ENCODE results near the gene CEP250.
"Not testable (repeated sequence)": the region's sequence is repeated elsewhere in the genome, so short reads cannot be mapped to it uniquely, and the experiment has no call there.

CEP250 gene

DNA sequence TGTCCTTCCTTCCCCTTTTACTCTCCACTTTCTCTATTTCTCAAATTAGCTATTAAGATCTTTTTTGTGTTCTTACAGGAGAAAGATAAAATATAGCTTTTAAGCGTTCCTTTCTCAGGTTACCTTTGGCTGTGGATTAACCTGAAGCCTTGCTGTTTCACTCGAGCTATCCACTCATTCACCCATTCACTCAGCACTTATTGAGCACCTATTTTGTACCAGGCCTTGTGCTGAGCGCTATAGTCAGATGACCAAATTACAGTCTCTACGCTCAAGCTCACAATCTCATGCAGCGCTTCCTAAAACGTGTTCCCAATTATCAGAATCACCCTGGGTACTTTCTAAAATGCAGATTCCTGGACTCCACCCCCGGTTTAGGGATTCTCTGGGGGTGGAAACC, 1.8 kb upstream of the CEP250 start:
- DNase-seq = no peak

GRCh38 chr20:35456700-35457099, 1.3 kb downstream of the CEP250 start:
- DNase-seq = not testable (repeated sequence)

GRCh38 chr20:35457539-35457938, 2.1 kb downstream of the CEP250 start:
- not testable (repeated sequence) for DNase-seq

GRCh38 chr20:35458388-35458787, 3.0 kb downstream of the CEP250 start:
- DNase-seq = no peak

GRCh38 chr20:35461620-35462019, 6.2 kb downstream of the CEP250 start:
- DNase-seq = no peak

GRCh38 chr20:35462351-35462750, 7.0 kb downstream of the CEP250 start:
- no peak for DNase-seq

DNA sequence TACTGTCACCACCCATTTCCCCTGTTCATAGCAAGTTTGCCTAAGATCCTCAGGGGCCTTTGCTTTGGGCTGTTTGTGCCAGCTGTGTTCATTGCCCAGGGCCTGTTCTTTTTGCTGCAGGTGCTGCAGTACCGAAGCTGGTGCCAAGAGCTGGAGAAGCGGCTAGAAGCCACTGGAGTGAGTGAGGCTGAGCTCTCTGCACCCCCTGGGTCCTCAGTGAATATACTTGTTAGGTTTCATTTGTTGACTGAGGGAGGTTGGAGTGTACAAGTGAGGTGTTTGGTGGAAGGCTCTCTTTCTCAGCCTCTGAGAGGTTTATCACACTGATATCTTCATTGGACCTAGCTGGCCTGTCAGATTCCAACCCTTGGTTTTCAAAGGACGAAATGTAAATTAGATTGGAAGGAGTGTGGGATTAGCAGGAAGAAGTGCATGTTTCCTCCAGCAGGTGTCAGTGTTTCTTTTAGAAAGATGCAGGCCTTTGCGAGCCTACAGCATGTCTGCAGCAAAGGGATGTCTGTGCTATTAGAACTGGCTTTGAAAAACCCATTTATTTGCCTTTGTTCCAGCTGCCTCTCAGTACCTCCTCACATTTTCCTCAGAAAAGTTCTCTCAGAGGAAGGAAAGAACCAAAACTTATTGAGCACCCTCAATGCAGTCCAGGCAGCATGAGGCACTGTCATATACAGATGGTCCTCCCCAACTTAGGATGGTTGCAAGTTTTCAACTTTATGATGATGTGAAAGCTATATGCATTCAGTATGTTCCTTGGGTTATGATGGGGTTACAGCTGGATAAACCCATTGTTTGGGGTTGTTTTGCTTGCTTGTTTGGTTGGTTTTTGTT, 8.3 kb downstream of the CEP250 start:
- no peak for DNase-seq

DNA sequence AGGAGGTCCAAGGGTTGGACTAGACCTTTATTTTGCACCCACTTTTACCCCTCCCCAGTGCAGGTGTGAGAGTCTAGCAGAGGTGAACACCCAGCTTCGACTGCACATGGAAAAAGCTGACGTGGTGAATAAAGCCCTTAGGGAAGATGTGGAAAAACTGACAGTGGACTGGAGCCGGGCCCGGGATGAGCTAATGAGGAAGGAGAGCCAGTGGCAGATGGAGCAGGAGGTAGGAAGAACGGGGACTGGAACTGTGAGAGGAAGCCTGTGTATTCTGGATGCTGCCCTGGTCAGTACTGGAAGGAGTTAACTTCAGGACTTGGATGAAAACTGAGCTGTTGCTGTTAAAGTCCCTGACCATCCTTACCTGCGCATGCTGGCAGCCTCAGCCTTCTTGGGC, 10.6 kb downstream of the CEP250 start:
- no peak for DNase-seq

- no peak for DNase-seq
Observed at GRCh38 chr20:35466856-35467255, 11.5 kb downstream of the CEP250 start.

GRCh38 chr20:35467339-35468224, 12.2 kb downstream of the CEP250 start:
- DNase-seq = no peak

DNA sequence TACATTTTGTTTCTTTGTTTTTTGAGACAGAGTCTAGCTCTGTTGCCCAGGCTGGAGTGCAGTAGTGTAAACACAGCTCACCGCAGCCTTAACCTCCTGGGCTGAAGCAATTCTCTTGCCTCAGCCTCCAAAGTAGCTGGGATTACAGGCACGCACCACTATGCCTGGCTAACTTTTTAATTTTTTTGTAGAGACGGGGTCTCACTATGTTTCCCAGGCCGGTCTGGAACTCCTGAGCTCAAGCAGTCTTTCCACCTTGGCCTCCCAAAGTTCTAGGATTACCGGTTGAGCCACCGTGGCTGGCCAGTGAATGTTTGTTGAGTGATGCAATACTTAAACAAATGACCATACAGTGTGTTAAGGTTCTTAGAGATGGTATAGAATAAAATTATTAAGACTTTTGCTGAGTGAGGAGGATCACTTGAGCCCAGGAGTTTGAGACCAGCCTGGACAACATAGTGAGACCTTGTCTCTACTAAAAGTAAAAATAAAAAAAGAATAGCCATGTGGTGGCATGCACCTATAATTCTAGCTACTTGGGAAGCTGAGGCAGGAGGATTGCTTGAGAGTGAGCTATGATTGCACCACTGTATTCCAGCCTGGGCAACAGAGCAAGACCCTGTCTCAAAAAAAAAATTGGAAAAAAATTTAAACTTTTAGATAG, 13.4 kb downstream of the CEP250 start:
- DNase-seq = no peak

DNA sequence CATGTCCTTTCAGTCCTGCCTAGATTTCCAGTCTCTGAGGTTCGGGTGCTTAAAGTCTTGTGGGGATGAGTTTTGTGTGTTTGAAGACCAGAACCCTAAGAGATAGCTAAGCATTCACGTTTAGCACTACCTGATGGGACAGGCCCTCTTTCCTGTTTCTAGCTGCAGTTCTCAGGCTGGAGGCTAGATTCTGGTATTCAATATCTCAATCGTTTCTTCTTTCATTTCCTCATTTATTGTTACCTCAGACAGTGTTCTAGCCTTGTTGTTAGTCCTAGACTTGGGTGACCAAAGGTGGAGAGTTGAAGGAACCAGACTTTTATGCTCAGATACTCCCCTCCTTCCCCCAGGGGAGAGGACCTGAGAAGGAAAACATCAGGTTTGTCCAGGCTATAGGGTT, 16.8 kb downstream of the CEP250 start:
- no peak for DNase-seq

DNA sequence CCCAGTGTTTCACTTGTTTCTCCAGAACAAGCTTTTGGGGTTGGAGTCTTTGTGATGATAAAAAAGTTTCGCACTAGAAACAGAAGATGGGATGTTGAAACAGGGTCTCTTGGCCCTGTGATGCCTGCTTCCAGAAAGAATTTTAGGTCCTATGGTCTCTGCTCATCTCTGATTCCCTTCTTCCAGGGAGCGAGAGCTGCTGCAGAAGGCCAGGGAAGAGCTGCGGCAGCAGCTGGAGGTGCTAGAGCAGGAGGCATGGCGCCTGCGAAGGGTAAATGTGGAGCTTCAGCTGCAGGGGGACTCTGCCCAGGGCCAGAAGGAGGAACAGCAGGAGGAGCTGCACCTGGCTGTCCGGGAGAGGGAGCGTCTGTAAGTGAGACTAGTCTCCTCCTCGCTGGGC, 18.3 kb downstream of the CEP250 start:
- DNase-seq = no peak

DNA sequence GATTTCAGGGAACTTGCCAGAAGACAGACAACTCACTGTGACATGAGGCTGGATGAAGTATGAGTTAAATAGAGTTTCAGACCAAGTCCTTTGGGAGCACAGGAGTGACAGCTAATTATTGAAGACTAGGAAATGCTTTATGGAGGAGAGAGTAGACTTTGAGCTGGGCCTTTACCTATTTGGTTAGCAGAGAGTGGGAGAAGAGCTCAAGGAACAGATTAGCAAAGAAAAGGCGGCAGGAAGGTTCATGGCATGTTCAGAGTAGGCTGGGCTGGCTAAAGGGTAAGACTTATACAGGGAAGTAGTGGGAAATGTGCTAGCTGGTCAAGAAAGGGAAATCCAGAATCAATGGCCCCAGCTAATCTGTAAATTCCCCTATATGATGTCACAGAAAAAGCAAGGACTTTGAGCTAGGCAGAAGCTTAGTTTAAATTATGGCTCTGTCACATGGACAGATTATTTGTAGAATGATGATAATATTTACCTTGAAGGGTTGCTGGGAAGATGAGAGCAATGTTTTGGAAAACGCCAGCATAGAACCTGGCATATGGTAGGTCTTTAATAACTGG, 19.0 kb downstream of the CEP250 start:
- no peak for DNase-seq

GRCh38 chr20:35476288-35476687, 20.9 kb downstream of the CEP250 start:
- DNase-seq = no peak

DNA sequence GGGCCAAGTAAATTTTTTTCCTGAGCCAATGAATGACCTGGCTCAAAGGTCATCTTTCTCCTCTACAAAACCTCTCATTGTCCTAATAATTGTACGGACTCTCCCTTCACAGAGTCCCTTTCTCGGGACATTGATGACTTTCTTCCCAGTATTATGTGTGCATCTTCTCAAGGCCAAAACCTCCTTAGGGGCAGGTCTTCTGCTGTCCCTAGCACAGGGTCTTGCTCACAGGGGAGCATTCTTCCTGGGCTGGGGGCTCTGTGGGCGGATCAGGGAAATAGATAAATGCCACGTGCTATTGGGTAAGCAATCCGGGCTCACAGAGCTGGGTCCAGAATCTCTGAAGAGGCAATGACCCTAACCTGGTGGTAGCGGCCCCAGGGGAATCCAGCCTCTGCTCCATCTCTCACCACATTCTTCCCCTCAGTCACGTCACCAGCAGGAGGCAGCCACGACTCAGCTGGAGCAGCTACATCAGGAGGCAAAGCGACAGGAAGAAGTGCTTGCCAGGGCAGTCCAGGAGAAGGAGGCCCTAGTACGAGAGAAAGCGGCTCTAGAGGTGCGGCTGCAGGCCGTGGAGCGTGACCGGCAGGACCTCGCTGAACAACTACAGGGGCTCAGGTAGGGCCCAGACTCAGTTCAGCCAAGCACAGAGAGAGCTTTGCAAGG, 23.5 kb downstream of the CEP250 start:
- no peak for DNase-seq

GRCh38 chr20:35479798-35480197, 24.4 kb downstream of the CEP250 start:
- no peak for DNase-seq

DNA sequence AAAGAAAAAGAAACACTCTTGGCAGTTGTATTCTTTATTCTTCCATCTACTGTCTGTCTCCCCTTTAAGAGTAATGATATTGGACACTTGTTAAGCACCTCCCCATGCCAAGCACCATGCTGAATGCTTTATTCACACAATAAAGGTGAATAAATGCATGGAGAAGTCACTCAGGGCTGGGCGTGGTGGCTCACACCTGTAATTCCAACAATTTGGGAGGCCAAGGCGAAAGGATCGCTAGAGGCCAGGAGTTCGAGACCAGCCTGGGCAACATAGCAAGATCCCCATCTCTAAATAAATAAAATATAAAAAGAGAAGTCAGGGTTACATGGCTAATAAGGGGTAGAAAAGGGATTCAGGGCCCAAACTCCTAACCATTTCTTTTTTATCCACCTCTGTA, 32.1 kb downstream of the CEP250 start:
- DNase-seq = no peak

- DNase-seq = no peak
Observed at GRCh38 chr20:35489717-35490116, 34.3 kb downstream of the CEP250 start.

- no peak for DNase-seq
Observed at GRCh38 chr20:35490736-35491181, 35.4 kb downstream of the CEP250 start.

- DNase-seq = no peak
Observed at GRCh38 chr20:35491823-35492222, 36.4 kb downstream of the CEP250 start.

DNA sequence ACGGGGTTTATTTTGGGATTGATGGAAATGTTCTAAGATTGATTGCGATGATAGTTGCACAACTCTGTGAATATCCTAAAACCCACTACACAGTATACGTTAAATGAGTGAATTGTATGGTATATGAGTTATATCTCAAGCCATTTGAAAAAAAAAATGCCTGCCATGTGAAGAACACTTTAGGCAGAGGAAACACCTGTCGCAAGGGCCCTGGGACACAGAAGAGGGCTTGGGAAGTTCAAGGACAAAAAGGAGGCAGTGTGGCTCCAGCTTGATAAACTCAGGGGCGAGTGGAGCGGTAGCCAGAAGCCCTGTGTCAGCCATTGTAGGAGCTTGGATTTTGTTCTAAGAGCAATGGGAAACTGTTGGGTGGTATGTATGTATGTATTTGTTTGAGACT, 37.0 kb downstream of the CEP250 start:
- DNase-seq = no peak
